ENCODE data around the gene ADGRL1. TPM values are rescaled to one million over a fixed set of nuclear protein-coding genes. Genes with fewer than 3 reads are reported as not detected.

The ADGRL1 gene
- total and polyA plus RNA-seq, 9 of the 15 experiments (the other 6 are each of a cell fraction or from before 2014, with no cell fraction given), result 0.14 to 37.0 (median 8.6) TPM

DNA sequence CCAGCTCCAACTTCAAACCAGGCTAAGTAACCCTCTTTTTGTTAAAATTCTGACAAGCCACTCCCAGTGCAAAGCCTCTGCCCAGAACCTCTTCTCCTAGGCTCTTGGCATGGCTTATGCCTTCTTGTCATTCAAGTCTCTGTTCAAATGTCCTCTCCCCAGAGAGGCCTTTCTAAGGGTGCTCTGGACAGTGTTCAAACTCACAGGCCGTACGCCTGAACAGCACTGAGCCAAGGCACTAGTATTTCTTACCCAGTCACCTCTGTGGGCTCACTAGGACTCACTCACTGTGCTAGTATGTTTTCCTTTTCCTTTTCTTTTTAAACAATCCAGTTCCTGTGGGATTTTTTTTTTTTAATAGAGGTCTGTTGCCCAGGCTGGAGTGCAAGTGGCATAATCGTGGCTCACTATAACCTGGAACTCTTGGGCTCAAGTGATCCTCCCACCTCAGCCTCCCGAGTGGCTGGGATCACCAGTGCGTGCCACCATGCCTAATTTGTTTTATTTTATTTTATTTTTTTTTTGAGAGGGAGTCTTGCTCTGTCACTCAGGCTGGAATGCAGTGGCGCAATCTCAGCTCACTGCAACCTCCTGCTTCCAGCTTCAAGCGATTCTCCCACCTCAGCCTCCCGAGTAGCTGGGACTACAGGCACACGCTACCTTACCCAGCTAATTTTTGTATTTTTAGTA is 67.2 kb downstream of the ADGRL1 start:
- in situ Hi-C loops (cut with MboI) (no loop called here), intact Hi-C loops (cut with micrococcal nuclease) (loop anchor here (5.0 kb wide), 2 partner anchors 209 to 349 kb away; no protein-coding TSS in a partner anchor)
- Histone ChIP-seq H3K9me1 (ENCODE audit: control insufficient read depth, insufficient read depth, low read length) (no peaks in the 10 kb centered on the region), H3K79me2 (ENCODE audit: control insufficient read depth, insufficient read depth, low read length) (peaks cover 31% of the 10 kb centered on the region), H3K27me3 (ENCODE audit: control insufficient read depth in 2 of 2, insufficient read depth in 2 of 2, low read length in 2 of 2) (no peaks in the 10 kb centered on the region), H2AFZ (ENCODE audit: low read depth, low read length) (no peak overlapping the region), H3K27ac (ENCODE audit: extremely low read depth, low read depth, low read length) (no peak overlapping the region), H3K36me3 (ENCODE audit: control insufficient read depth, insufficient read depth, low read length) (peaks cover 8% of the 10 kb centered on the region; the same call in 2 of the 3 replicates), H3K4me1 (replicated peaks in 1 of 2; ENCODE audit: control insufficient read depth in 2 of 2, insufficient read depth in 2 of 2, low read length in 2 of 2) (peaks cover 23 to 54% of the 10 kb centered on the region in 2 experiments), H3K4me2 (ENCODE audit: insufficient read depth, low read length) (no peak overlapping the region), H4K20me1 (replicated peaks; ENCODE audit: control insufficient read depth, insufficient read depth, low read length) (peaks cover 12% of the 10 kb centered on the region), H3K9ac (ENCODE audit: insufficient read depth in 1 of 2, low read depth in 2 of 2, low read length in 2 of 2) (no peak overlapping the region; a peak in 1 of 4 replicates), H3K4me3 (no peak overlapping the region), H3K9me3 (replicated peaks; ENCODE audit: control insufficient read depth, insufficient read depth, low read depth, low read length) (no peaks in the 10 kb centered on the region)
- 86% methylated on average over 9 of the region's 9 CpGs for WGBS (ENCODE audit: insufficient coverage, low coverage, missing lambda C conversion rate)
- CTCF ChIA-PET (ENCODE audit: low intra/inter-chr PET ratio), result no interaction called here
- TF ChIP-seq, protein P1, sequence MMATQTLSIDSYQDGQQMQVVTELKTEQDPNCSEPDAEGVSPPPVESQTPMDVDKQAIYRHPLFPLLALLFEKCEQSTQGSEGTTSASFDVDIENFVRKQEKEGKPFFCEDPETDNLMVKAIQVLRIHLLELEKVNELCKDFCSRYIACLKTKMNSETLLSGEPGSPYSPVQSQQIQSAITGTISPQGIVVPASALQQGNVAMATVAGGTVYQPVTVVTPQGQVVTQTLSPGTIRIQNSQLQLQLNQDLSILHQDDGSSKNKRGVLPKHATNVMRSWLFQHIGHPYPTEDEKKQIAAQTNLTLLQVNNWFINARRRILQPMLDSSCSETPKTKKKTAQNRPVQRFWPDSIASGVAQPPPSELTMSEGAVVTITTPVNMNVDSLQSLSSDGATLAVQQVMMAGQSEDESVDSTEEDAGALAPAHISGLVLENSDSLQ (IDR thresholded peaks at IDR 0.05), result peak; percentile 32; the same call in 1 of the 2 replicates
- no peak for TF ChIP-seq TAF7 (tag; IDR thresholded peaks at IDR 0.05)
- TF ChIP-seq CEBPB (tag; IDR thresholded peaks at IDR 0.05), result peak; percentile 48; the same call in 1 of the 2 replicates
- TF ChIP-seq, protein P2, sequence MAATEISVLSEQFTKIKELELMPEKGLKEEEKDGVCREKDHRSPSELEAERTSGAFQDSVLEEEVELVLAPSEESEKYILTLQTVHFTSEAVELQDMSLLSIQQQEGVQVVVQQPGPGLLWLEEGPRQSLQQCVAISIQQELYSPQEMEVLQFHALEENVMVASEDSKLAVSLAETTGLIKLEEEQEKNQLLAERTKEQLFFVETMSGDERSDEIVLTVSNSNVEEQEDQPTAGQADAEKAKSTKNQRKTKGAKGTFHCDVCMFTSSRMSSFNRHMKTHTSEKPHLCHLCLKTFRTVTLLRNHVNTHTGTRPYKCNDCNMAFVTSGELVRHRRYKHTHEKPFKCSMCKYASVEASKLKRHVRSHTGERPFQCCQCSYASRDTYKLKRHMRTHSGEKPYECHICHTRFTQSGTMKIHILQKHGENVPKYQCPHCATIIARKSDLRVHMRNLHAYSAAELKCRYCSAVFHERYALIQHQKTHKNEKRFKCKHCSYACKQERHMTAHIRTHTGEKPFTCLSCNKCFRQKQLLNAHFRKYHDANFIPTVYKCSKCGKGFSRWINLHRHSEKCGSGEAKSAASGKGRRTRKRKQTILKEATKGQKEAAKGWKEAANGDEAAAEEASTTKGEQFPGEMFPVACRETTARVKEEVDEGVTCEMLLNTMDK (IDR thresholded peaks at IDR 0.05; ENCODE audit: borderline replicate concordance, insufficient read depth, low read depth, low read length, poor library complexity, severe bottlenecking), result no peak
- TF ChIP-seq SAFB (IDR thresholded peaks at IDR 0.05; ENCODE audit: borderline replicate concordance, low read depth, low read length), result no peak
- ATAC-seq, result no peak
- BruUV-seq (replicated peaks), result no TSS peak
- FAIRE-seq, result no peak
- no peak for DNase-seq (ENCODE audit: extremely low read depth in 1 of 4, low spot score in 3 of 4)
- POLR2A ChIA-PET, result interaction anchor here (0.6 kb wide), 2 partner anchors 9 to 252 kb away, joined by 3 to 4 read pairs; no protein-coding TSS in a partner anchor
